Measurements from ENCODE around the gene PPP2R3A.
"Not testable (repeated sequence)": the region's sequence is repeated elsewhere in the genome, so short reads cannot be mapped to it uniquely, and the experiment has no call there.

- TF ChIP-seq CTCF, POLR2A (IDR thresholded peaks at IDR 0.05): not testable (repeated sequence)
These were observed 27.8 kb upstream of the PPP2R3A start for GRCh38 chr3:135937766-135938165.

All from right lobe of liver (tissue), 4 donors.